NCI-H524 (cell line): ENCODE data around the gene E2F2.
A peak's percentile ranks its signal among the peaks of the same experiment; 100 is the strongest.
"Not testable (repeated sequence)": the region's sequence is repeated elsewhere in the genome, so short reads cannot be mapped to it uniquely, and the experiment has no call there.

Source experiments
- DNase-seq, 2 experiments: peaks; one replicate each; lab custom pipeline; 2025; lab: John Stamatoyannopoulos, UW

The E2F2 gene

DNA sequence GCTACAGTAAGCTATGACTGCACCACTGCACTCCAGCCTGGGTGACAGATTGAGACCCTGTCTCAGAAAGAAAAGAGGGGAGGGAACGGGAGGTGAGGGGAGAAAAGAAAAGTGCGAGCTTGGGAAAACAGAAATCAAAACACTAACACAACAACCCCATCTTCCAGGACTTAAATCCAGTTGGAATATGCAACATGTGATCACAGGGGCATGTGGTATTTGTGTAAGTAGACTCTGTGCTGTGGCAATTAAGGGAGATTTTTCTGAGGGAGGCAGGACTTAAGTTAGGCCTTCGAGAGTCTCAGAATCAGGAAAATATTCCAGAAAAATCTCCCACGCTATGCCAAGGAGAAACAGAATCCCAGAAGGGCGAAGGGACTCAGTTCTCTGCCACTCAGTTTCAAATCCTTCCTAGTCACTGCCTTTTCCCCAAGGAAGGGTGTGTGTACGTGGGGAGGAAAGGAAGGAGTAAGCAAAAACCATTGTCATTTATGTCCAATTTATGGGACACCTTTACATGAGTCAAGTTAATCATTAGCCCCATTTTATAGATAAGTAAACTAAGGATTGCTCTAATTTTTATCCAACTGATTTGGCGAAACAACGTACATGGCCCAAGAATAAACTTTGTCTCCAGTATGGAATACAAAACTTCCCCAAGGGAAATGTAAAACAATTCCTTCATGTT, 16.0 kb upstream of the E2F2 start:
- no peak for DNase-seq

- DNase-seq: no peak
Measured at GRCh38 chr1:23545851-23546250, 14.8 kb upstream of the E2F2 start.

DNA sequence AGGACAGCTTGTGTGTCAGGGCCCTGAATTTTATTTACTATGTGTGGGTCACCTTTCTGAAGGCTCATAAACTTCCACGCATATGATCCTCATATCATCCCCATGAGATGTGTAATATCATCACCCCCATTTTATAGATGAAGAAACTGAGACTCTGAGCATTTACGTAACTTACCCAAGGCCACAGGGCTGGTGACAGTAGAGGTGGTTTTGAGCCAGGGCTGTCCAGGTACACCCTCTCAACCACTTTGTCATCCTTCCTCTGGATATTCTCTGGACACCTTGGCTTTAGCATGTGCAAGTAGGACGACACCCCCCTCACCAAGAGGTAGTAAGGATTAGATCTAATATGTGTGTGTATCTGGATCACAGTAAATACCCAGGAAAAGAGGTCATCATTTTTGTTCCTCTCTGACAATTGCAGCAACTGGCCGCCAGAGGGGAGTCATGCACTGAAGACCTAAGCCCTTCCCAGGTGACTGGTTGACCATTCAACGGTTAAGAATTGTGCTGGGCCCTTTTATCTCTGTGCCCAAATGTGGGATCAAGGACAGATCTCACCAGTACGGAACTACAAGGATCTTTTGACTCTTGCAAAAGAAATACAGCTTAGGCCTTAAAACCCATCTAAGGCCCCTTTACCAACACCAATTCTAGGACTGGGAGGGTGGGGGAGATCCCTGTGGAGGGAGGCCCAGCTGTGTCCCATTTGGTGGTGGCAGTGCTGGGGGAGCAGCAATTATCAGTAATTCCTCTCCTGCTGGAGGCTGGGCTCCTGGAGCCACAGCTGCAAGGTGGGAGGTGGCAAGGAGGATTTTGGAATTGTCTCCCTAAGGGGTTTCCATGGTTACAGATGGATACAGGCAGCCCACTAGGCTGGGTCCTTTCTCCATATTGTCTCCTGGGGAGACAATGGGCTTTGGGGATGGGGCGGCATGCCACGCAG, 13.7 kb upstream of the E2F2 start:
- DNase-seq: peak; percentile 66 to 78

- no peak for DNase-seq
Measured at GRCh38 chr1:23543707-23544443, 12.8 kb upstream of the E2F2 start.

DNA sequence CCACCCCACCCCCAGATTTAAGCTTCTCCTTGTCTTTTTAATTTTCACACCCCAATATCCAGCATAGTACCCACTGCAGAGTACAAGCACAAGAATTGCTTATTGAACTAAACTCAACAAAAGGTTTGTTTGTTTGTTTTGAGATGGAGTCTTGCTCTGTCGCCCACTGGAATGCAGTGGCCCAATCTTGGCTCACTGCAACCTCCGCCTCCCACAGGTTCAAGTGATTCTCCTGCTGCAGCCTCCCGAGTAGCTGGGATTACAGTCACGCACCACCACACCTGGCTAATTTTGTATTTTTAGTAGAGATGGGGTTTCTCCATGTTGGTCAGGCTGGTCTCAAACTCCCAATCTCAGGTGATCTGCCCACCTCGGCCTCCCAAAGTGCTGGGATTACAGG, 11.9 kb upstream of the E2F2 start:
- DNase-seq: not testable (repeated sequence)

DNA sequence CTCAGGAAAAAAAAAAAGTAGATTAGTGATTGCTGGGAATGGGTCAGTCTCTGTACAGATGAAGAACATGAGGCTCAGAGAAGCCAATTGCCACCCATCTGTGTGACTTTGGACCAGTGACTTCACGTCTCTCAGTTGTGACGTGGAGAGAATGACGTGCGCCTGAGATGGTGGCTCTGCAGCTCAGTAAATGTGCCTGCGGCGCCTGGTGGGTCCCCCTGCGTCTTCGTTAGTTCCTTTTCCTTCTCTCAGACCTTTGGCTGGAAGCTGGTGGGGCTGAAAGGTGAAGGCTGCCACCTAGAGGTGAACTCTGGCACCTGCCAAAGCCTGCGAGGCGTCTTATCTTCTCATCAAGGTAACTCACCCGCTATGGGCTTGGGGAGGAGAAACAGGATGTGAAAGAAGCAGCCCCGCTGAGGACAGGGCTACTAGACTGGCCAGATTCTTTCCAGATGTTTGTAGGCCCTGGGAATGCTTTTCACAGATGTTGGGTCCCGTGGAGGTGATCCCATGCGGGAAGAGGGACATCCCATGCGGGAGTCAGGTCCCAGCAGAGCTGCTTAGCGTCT, 8.7 kb upstream of the E2F2 start:
- DNase-seq: peak; percentile 86 to 89

DNA sequence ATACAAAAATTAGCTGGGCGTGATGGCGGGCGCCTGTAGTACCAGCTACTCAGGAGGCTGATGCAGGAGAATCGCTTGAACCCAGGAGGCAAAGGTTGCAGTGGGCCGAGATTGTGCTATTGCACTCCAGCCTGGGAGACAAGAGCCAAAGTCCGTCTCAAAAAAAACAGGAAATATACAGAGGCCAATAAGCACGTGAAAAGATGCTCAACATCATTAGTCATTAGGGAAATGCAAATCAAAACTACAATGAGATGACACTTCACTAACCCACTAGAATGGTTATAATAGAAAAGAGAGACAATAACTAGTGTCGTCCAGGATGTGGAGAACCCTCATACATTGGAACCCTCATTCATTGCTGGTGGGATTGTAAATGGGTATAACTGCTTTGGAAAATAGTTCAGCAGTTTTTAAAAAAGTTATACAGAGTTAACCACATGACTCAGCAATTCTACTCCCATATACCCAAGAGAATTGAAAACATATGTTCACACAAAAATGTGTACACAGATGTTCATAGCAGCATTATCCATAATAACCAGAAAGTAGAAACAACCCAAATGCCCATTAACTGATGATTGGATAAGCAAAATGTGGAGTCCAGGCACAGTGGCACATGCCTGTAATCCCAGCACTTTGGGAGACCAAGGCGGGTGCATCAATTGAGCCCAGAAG, 6.4 kb upstream of the E2F2 start:
- DNase-seq: peak in 1 of 2 experiments; percentile 50

DNA sequence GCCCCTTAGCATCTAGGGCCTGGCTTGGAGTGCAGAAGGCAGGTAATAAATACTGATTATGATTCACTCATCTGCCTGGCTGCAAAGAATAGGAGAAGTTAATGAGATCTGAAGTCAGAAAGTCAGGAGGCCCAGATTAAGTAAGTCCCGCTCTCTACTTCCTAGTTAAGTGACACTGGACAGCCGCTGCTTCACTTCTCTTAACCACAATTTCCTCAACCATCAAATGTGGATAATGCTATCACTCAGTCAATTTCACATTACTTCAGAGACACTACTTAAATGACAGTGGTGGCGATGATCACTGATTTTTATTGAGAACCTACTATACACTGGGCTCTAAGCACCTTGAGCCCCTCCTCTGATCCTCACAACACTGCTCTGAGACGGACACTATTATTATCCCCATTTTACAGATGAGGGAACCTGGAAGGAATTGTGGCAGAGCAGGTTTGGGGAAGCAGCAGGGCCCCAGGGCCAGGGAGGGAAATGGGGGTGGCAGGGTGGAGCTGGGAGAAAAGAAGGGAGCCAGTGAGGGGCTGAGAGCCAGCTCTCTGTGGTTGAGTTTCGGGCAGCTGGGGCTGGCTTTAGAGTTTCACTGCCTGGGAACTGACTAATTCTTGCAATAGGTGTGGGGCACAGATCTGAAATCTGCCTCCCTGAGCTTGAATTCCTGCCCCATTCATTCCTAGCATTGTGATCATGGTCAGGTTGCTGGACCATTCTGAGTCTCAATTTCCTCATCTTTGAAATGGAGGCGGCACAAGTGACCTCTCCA, 2.4 kb upstream of the E2F2 start:
- DNase-seq: no peak

- DNase-seq: no peak
Measured at GRCh38 chr1:23531562-23532094, 595 bp upstream of the E2F2 start.

- DNase-seq: peak in 1 of 2 experiments; percentile 41
Measured at GRCh38 chr1:23530087-23530746, 816 bp downstream of the E2F2 start.

GRCh38 chr1:23529146-23530086, 1.6 kb downstream of the E2F2 start:
- DNase-seq: no peak

DNA sequence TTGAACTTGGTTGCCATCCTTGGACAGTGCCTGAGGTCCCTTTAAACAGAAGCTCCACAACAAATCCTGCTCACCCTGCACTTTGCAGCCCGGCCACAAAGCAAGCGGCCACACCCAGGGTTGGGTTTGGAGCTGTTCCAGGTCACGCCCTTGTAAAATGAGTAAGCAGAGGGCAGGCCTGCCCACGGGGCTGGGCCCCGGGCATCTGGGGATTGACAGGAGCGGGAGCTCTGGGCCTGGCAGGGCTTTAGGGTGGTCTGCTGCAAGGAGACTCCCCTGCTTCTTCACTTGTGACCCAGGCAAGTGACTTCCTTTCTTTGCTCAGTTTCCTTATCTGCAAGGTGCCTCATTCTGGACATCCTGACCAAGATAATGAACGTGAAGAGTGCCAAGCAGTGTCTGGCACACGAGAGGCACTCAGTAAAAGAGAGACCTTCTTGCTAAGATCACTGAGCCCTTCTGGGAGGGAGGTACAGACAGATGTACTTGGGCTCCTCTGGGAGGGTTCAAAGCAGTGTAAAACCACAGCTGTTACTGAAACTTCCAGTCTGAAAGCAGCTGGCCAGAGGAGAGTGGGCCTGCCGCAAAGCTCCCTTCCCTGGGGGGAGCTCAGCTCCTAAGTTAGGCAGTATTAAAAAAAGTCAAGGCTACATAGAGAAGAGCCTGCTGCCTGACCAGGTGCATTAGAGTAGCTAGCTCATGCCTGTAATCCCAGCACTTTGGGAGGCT, 2.6 kb downstream of the E2F2 start:
- DNase-seq: peak; percentile 69 to 94

- DNase-seq: no peak
Measured at GRCh38 chr1:23527900-23528249, 3.2 kb downstream of the E2F2 start.

- DNase-seq: no peak
Measured at GRCh38 chr1:23527366-23527765, 3.7 kb downstream of the E2F2 start.

- no peak for DNase-seq
Measured at GRCh38 chr1:23526329-23527041, 4.5 kb downstream of the E2F2 start.

GRCh38 chr1:23525558-23526250, 5.3 kb downstream of the E2F2 start:
- DNase-seq: peak in 1 of 2 experiments; percentile 65
